ENCODE measurements around the gene SRPK2.
A peak's percentile ranks its signal among the peaks of the same experiment; 100 is the strongest.
"Not testable (repeated sequence)": the region's sequence is repeated elsewhere in the genome, so short reads cannot be mapped to it uniquely, and the experiment has no call there.

The SRPK2 gene

DNA sequence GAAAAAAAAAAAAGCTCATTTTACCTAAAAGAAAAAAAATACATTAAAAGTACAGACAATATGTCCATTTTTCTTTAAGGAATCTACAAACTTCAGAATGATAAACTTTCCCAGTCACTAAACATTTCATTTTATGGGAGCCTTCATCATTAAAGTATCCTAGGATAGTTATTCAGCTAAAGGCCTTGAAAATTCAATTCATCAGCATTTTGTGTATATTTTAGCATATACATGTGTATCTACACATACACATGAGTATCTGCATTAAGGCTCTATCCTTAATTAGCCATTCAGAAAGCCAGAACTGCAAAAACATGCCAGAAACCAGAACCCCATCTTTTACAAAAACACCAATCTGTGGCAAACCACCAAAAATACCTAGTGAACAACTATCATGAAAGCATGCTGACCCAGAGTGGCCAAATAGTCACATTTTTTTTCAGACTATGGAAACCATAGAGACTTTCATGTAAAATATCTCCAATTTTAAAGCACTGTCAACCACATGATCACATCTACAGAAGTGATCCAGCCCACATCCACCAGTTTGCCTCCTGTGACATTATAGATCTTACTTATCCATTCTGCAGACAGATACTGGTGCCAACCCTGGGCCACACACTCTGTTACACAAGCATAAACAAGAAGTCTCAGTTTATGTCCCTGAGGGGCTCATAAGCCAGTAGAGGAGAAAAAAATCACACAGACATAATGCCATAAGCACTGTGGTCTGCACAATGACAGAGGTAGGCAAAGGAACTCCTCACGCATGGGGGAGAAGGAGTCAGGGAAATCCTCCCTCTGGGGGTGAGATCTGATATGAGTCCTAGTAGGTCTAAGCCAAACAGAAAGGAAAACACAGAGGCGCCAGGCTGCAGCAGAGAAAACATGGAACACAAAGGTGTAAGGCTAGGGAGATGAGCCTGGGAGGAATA, 79.2 kb downstream of the SRPK2 start:
- in situ Hi-C loops (cut with HindIII; ENCODE audit: low sequenced_read_pairs), result no loop called here
- DNase-seq (ENCODE audit: low read depth, low spot score), result no peak
- H3K4me3 ChIP-seq (ENCODE audit: low read depth, low read length), result no peak overlapping the region
- TF ChIP-seq, protein P1, sequence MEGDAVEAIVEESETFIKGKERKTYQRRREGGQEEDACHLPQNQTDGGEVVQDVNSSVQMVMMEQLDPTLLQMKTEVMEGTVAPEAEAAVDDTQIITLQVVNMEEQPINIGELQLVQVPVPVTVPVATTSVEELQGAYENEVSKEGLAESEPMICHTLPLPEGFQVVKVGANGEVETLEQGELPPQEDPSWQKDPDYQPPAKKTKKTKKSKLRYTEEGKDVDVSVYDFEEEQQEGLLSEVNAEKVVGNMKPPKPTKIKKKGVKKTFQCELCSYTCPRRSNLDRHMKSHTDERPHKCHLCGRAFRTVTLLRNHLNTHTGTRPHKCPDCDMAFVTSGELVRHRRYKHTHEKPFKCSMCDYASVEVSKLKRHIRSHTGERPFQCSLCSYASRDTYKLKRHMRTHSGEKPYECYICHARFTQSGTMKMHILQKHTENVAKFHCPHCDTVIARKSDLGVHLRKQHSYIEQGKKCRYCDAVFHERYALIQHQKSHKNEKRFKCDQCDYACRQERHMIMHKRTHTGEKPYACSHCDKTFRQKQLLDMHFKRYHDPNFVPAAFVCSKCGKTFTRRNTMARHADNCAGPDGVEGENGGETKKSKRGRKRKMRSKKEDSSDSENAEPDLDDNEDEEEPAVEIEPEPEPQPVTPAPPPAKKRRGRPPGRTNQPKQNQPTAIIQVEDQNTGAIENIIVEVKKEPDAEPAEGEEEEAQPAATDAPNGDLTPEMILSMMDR (IDR thresholded peaks at IDR 0.05; ENCODE audit: low read depth, low read length), result no peak

DNA sequence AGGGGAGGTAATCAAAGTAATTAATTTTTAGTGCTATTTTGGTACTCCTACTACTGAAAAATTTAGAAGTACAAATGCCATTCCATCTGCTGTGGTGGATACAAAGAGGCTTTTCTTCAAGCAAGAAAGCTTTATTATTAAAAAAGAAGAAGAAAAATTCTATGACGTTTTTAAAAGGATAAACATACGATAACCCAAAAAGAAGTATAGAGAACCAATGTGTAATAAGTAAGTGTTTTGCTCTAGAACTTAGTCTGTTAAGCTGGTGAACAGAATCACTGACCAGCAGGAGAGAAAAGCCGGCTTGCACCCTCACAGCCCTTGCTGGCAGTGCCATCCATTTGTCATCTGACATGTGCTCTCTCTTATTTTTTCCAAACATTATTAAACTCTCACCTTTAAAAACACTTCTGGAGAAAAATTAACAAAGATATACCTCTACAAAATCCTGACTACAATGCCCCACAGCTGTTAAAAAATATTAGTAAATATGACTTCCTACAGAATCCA, 81.5 kb downstream of the SRPK2 start:
- H3K4me3 ChIP-seq (ENCODE audit: low read depth, low read length), result no peak overlapping the region
- in situ Hi-C loops (cut with HindIII; ENCODE audit: low sequenced_read_pairs), result no loop called here
- TF ChIP-seq, protein P1 (IDR thresholded peaks at IDR 0.05; ENCODE audit: low read depth, low read length), result no peak
- no peak for DNase-seq (ENCODE audit: low read depth, low spot score)

DNA sequence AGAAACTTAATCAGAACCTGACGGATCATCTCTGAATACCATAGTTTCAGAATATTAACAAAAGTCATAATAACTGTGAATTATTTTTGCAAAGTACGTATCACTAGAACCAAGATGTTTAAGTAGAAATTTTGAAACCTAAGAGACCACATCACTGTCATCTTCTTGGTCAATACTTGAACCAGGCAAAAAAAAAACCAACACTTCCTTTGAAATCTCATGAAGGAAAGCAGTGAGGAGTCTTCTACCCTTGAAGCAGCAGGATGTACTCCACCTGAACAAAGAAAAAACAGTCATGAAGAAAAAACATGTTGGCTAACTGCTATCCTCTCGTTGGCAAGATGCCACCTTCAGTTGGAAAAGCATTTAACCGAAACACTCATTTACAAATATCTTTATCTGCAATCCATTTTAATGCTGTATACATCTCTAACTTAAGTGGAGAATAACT, 82.4 kb downstream of the SRPK2 start:
- TF ChIP-seq, protein P1 (IDR thresholded peaks at IDR 0.05; ENCODE audit: low read depth, low read length), result no peak
- H3K4me3 ChIP-seq (ENCODE audit: low read depth, low read length), result no peak overlapping the region
- in situ Hi-C loops (cut with HindIII; ENCODE audit: low sequenced_read_pairs), result no loop called here
- no peak for DNase-seq (ENCODE audit: low read depth, low spot score)

DNA sequence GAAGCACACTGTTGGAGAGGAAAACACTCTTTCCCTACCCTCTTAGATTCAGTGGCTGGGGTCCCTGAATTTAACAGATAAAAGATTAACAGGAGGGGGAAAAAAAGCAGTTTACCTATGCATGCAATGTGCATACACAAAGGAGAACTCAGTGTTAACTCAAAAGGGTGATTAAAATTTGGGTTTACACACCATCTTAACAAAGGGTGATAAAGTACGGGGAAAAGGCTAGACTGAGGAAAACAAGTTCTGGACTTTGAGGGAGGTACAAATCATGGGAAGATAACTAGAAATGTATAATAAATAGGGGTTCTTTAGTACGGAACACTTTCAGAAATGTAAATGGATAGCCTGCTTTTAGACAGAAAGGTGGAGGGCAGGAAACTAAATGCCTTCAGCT, 83.1 kb downstream of the SRPK2 start:
- DNase-seq (ENCODE audit: low read depth, low spot score), result no peak
- in situ Hi-C loops (cut with HindIII; ENCODE audit: low sequenced_read_pairs), result no loop called here
- no peak overlapping the region for H3K4me3 ChIP-seq (ENCODE audit: low read depth, low read length)
- TF ChIP-seq, protein P1 (IDR thresholded peaks at IDR 0.05; ENCODE audit: low read depth, low read length), result no peak

DNA sequence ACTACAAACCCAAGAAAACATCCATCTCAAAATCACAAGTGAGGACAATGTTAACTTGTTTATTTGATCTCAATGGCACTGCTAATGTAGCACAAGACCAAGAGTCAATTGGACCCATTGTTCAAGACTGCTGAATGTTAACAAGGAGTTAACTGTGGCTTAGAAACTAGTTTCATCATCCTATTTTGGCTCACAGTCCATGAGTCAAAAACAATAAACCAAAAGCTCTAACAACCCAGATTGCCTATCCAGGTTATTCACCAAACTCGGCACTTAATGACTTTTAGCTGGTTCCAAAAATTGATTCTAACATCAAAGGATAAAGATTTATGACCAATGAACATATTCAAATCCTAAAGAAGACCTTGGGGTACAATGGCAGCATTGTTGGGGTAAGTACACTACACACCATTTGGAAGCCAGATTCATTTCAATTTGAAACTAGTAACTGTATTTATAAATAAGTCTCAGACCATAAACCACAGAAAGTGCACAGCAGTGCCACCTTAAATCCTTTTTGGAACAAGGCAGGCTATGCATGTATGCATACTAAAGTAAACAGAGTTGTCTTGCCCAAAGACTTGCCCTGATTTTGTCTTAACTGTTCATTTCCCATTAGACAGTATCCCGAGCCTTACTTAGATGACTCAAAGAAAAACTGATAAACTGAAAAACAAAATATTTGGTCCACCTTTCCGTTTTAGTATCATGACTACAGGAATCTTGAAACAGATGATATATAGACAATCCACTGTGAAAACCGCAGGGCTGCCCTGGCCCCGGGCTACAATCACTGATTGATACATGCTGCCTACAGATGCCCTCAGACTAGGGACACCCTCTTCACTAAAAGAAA, 84.5 kb downstream of the SRPK2 start:
- peak; percentile 61 for DNase-seq (ENCODE audit: low read depth, low spot score)
- no peak overlapping the region for H3K4me3 ChIP-seq (ENCODE audit: low read depth, low read length)
- in situ Hi-C loops (cut with HindIII; ENCODE audit: low sequenced_read_pairs), result no loop called here
- TF ChIP-seq, protein P1 (IDR thresholded peaks at IDR 0.05; ENCODE audit: low read depth, low read length), result no peak

DNA sequence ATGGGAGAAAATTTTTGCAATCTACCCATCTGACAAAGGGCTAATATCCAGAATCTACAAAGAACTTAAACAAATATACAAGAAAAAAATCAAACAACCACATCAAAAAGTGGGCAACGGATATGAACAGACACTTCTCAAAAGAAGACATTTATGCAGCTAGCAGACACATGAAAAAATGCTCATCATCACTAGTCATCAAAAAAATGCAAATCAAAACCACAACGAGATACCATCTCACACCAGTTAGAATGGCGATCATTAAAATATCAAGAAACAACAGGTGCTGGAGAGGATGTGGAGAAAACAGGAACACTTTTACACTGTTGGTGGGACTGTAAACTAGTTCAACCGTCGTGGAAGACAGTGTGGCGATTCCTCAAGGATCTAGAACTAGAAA, 88.1 kb downstream of the SRPK2 start:
- H3K4me3 ChIP-seq (ENCODE audit: low read depth, low read length); in situ Hi-C loops (cut with HindIII; ENCODE audit: low sequenced_read_pairs); DNase-seq (ENCODE audit: low read depth, low spot score): not testable (repeated sequence)
